ENCODE data around the gene IFIT1B.

GRCh38 chr10:89373916-89374711 lies 3.7 kb upstream of the IFIT1B start:
- TF ChIP-seq CTCF (IDR thresholded peaks at IDR 0.05; ENCODE audit: poor library complexity) (no peak), EZH2 (IDR thresholded peaks at IDR 0.05; ENCODE audit: borderline replicate concordance) (no peak), EZH2phosphoT487 (IDR thresholded peaks at IDR 0.05; ENCODE audit: low read depth, severe bottlenecking, unreplicated experiment) (no peak)
